ENCODE measurements around the gene TUBA8.
"Not testable (repeated sequence)": the region's sequence is repeated elsewhere in the genome, so short reads cannot be mapped to it uniquely, and the experiment has no call there.

Gene TUBA8

DNA sequence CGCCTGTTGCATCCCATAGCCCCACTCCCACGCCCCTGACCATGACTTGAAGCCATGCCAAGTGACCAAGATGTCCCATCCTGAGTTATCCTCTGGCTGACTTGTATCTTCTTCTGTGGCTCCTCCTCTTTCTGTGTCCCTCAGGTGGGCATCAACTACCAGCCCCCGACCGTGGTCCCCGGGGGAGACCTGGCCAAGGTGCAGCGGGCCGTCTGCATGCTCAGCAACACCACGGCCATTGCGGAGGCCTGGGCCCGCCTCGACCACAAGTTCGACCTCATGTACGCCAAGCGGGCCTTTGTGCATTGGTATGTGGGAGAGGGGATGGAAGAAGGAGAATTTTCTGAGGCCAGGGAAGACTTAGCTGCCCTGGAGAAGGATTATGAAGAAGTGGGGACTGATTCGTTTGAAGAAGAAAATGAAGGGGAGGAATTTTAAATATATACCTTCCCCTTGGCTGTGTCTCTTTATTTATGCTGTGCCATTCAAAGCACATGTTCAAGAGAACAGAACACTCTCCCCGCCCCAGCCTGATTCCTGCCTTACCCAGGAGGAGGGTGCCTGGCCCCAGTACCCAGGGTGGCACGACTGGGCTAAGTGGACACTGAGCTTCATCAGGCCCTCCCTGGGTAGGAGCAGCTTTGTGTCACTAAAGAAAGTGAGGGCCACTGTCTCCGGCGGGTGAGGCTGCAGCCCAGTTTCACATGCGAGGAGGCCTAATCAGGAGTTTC, 20.3 kb downstream of the TUBA8 start:
- DNase-seq, result no peak

DNA sequence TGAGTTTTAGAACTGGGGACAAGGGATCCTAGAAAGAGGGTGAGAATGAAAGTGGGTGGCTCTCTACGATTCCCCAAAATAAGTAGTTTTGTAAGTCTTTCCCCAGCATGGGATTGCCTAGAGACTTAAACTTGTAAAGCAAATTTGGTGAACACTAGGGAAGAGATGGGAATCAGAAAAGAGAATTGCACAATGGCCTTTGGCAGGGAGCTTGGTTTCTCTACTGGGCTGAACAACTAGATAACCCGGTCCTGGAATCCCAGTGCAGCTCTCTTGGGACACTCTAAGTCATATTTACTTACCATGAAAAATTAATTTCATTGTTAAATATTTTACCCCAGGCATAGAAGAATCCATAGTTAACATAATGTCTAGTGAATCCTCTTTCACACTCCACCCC, 22.8 kb downstream of the TUBA8 start:
- no peak for DNase-seq

DNA sequence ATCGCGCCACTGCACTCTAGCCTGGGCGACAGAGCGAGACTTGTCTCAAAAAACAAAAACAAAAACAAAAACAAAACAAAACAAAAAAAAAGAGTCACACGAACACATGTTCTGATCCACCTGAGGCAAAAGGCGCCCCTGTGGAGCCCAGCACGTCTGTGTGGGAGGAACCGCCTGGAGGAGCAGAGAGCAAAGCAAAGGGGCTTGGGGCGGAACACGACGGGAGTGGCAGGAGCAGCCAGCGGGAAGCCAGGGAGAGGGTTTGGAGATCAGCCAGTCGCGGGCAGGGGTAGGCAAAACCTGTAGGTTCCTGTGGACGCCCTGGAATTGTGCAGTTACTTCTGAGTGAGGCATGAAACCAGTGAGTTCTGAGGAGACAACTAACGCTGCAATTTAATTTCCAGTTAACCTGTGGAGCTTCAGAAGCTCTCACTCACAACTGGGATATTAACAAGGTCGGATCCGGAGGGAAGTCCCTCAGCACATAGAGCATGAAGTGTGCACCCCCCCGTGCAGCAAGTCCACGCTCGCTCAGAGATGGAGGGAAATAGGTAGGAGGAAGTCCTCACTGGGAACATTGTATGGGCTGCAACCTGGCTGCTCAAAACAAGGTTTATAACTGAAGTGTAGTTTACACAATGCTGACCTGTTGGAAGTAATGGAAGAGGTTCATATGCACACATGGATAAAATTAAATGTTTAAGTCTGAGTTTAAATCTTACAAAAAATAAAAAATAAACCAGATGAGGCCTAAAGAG, 26.1 kb downstream of the TUBA8 start:
- no peak for DNase-seq

DNA sequence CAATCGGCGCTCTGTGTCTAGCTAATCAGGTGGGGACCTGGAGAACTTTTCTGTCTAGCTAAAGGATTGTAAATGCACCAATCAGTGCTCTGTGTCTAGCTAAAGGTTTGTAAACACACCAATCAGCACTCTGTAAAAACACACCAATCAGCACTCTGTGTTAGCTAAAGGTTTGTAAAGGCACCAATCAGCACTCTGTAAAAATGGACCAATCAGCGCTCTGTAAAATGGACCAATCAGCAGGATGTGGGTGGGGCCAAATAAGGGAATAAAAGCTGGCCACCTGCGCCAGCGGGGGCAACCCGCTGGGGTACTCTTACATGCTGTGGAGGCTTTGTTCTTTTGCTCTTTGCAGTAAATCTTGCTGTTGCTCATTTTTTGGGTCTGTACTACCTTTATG, 30.4 kb downstream of the TUBA8 start:
- DNase-seq, result not testable (repeated sequence)

DNA sequence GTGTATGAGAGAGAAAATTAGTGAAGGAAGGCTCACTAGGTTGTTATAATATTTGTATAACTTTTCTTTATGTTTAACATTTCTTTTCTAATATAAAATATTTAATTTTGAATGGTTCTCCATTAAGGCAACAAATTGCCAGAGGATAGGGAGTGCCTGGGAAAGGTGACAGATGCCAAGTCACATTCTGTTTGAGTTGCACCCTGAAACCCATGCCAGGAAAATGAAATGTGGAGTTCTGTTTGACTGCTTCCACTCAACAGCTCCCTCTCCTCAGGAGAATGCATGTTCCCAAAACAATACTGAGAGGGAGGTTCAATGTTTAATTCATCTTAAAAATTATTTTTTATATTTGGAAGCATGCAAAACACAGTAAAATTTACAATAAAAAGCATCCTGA, 33.5 kb downstream of the TUBA8 start:
- no peak for DNase-seq

DNA sequence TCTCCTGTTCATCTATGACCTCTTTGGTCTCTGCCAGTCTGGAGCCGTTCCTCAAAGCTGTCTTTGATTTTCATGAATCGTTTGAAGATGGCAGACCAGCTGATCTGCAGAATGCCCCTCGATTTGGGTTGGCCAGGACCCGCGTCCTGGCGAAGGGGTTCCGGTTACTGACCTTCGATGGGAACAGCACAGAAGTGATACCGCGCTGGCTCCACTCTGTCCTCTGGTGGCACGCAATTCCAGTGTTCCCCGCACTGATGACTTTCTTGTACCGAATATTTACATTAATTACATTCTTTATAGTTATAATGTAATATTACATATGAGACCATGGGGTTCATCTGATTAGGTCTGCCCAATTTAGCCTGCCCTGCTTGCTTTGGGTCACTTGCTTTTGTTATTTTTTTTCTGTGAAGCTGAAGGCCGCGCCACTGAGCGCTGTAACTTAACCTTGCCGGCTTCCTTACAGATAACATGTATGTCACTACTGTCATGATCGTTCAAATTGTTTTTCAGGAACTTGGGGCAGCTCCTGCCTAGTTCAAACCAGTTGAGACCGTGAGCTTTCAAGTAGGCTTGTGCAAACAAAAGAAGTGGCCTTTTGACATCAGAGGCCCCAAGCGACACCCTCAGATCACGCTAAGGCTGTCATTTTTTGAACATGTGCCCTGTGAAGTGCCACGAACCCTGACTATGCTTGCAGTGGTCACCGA, 35.2 kb downstream of the TUBA8 start:
- no peak for DNase-seq

DNA sequence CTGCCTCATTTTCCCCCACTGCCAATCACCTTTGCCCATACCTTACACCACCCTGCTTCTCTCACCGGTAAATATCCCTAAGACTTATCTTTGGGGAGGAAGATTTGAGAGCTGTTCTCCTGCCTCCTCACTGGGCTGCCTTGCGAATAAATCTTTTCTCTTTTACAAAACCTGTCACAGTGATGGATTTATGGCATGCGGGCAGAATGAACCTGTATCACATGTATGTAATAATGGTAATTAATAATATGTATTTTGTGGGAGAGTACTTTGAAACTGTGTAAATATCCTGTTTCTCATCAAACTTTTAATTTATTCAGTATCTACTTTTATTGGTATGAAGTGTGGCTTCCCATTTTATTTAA, 35.8 kb downstream of the TUBA8 start:
- DNase-seq, result no peak

DNA sequence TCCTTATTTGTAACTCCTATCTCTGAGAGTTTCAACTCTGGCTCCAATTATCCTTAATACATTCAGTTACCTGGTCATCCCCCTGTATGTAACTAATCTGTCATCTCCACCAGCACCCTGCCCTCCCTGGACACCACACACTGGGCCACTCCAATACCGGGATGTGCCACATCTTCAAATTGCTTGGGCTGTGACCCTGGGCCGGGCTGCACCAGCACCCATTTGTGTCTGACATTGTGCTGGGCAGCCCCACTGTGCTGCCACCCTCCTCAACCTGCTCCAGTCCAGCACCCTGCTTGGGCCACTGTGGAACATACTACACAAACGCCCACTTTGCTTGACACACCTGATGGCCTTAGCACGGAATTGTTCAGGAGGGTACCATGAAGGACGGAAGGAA, 37.2 kb downstream of the TUBA8 start:
- DNase-seq, result no peak

DNA sequence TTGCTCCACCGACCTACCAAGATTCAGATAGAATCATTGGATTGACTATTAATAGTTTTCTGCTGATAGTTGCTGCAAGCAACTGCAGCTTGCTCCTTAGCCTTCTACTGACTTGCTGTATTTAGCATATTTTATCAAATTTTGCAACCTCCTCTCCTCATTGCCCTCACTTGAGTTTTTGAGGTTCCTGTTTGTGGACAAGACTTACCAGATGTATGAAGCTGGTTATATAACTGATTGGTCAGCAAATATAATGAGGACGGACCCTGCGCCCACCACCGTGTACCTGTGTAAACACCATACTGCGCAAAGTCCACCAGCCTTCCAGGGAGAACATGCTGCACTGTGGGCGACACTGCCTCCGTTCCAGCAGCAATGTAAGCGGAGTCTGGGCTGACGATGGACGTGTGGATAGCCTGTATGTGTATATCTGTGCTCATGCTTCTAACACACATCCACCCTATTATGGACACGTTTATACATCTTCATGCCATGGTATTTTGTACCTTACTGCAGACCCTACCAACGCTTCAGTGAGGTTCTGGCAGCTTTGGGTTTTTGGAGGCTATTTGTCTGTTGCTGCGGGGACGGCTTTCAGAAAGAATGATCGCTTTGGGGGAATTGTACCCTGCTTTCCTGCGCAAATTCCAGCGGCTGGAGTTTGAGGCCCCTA, 37.8 kb downstream of the TUBA8 start:
- DNase-seq, result no peak

DNA sequence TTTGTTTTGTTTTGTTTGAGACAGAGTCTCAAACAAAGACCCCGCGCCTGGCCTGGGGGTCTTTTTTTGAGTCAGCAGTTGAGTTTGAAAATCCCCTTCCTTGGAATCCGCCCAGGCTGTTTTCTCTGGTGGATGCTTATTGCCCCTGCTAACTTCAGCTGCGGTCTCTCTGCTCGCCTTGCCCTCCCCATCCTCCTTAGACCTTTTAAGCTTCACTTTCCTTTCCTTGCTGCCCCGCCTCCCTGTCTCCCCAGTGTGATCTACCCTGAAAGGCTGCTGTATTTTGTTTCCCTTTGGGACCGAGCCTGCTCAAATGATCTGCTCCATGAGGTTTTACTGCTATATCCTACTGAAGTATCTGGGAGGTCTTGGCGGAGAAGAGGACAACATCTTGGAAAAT, 41.9 kb downstream of the TUBA8 start:
- DNase-seq, result peak; percentile 22 to 42

DNA sequence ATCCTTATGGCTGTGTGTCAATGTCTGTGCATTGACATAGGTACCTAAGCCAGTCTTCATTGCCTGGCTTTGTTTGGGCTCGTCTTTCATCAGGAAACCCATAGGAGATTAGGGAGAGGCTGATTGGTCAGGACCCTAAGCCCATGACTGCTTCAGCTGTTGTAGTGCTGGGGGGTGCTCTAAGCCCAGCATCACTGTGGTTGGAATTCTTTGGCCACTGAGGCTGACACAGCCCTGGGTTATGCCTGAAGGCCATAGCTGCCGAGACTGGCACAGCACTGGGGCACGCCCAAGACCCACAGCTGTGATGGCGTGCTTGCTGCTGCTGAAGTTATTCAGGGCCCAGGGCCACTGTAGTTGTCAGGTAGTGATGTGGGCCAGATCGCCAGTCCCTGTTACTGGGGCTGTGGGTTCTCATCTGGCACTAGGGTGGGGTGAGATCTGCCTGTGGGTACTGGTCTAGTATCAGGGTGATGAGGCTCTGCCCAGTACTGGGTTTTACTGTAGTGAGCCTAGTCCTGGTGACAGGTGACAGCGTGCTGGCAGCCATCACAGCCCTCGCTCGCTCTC, 44.3 kb downstream of the TUBA8 start:
- DNase-seq, result no peak

DNA sequence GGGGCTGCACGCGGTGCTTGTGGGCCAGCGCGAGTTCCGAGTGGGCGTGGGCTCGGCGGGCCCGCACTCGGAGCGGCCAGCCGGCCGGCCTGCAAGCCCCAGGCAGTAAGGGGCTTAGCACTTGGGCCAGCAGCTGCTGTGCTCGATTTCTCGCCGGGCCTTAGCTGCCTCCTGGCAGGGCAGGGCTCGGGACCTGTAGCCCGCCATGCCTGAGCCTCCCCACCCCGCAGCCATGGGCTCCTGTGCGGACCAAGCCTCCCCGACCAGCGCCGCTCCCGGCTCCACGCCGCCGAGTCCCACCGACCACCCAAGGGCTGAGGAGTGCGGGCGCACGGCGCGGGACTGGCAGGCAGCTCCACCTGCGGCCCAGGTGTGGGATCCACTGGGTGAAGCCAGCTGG, 44.9 kb downstream of the TUBA8 start:
- not testable (repeated sequence) for DNase-seq

DNA sequence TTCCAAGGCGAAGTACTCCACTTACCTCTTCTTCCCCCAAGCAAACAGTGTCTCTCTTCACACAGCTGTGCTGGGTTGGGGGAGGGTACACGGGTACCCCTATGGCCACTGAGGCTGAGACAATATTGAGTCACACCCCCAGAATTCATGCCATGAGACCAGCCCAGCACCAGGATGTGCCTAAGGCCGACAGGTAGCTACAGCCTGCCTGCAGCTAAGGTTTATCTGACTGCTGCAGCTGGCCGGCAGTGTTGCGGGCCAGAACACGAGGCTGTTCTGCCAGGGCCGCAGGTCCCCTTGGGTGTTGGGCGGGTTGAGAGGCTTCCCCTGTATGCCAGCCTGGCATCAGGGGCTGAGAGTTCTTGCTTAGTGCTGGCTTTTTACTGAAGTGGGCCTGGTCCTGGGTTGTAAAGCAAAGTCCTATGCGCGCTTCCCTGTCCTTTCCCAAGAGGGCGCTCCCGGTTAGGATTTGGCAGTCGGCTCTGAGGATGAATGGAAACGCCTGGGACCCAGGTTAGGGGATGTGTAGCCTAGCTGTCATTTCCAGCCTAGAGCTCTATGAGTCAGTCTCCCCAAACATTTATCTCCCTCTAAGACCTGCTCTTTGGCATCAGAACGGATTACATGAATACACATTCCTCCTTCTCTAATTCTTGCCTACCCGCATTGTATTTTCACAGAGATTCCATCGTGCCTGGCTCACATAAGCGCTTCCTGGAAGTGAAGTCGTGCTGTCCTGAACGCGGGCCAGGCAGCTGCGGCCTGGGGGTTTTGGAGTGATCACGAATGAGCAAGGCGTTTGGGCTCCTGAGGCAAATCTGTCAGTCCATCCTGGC, 46.5 kb downstream of the TUBA8 start:
- peak; percentile 63 for DNase-seq

DNA sequence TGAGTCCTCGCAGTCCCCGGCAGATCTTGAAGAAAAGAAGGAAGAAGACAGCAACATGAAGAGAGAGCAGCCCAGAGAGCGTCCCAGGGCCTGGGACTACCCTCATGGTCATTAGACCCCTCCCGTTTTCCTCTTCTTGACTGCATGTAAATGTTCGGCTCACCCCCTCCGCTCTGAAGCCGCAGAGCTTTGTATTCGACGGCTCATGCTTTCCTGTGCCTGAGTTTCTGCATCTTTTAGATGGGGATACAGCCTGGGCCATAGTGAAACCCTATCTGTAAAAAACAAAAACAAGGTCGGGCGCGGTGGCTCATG, 47.1 kb downstream of the TUBA8 start:
- no peak for DNase-seq

DNA sequence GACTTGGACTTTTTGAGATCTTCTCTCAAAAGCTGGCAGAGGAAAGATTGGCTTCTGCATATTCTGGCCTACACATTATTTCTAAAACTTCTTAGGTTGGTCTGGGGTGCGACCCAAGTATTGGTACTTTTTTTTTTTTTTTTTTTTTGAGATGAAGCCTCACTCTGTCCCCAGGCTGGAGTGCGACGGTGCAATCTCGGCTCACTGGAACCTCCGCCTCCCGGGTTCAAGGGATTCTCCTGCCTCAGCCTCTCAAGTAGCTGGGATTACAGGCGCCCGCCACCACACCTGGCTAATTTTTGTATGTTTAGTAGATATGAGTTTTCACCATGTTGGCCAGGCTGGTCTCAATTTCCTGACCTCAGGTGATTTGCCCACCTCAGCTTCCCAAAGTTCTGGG, 50.0 kb downstream of the TUBA8 start:
- not testable (repeated sequence) for DNase-seq

DNA sequence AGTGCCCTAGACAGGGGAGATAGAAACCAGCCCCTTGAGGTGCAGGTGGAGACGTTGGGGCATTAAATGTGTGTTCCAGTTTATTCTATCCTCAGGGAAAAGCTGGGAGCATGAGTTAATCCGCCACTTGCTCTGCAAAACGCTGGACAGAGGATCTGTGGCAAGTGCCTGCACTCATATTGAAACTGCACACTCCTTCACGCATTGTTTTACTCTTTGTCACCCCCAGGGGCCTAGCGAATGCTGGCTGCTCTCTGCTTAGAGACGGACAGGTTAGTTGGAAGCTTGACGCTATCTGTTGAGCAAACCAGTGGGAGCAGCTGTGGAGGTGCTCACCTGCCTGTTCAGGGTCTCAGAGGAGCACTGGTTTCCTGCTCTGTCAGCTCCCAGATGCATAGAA, 53.2 kb downstream of the TUBA8 start:
- DNase-seq, result not testable (repeated sequence)

DNA sequence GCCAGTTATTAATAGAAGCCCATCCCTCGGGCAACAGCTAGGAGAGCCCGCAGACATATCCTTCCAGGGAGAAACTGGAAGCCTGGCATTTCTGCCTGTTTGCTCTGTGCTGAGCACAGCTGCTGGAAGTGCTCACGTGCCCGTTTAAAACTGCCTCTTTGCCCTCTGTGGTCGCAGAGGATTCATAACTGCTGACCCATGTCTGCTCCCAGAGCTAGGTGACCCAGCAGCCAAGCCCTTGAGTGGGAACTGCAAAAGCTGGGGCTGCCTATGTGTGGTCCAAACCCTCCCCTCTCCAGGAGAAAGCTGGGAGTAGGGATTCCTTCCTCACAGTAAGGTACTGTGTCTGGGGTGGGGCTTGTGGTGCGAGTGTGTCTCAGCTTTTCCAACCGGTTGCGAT, 54.0 kb downstream of the TUBA8 start:
- DNase-seq, result not testable (repeated sequence)

DNA sequence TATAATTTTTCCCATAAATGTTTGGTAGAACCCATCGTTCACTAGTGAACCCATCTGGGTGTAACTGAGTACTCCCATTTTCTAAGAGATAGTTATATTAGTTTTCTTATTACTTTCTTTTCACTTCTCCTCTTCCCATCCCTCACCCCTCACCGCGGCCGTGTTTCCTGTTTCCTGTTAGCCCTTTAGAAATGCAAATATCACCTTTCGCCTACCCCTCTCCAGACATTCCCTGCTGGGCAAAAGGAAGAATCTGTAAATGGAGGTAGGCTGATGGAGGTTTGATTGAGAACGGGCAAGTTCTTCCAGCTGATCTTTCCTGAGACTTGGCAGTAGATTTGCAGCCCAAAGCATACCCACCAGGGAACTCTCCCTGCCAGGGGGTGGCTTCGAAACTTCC, 54.7 kb downstream of the TUBA8 start:
- not testable (repeated sequence) for DNase-seq

DNA sequence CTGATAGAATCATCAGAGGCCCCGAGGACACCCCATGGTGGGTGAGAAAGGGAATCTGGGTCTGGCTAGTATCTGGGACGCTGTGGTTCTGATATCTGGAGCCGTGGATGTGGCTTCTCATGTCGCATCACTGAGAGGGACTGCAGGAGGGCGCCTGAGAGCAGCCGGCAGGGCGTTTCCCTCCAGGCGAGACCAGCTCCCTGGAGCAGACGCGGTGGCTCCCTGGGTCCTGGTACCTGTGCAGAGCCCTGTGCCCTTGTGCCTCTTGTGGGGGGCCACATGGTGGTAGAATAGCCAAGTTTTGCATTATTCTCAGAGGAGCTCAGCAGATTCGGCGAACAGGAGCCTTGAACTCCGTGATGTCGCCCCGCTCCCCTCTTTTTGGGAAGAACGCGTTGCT, 59.7 kb downstream of the TUBA8 start:
- not testable (repeated sequence) for DNase-seq

DNA sequence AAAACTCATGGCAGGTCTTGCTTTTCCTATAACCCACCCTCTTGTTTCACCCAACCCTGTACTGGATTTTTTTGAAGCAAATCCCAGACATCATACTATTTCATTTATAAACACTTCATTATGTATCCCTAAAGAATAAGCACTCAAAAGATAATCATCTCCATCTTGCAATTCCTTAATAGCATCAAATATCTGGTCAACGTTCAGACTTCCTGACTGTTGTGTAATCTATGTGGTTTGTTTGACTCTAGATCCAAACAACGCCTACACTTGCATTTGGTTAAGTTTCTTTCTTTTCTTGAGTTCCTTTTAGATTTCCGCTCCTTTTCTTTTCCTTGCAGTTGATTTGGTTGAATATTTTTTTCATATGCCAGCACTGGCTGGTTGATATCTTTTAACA, 61.6 kb downstream of the TUBA8 start:
- DNase-seq, result not testable (repeated sequence)

DNA sequence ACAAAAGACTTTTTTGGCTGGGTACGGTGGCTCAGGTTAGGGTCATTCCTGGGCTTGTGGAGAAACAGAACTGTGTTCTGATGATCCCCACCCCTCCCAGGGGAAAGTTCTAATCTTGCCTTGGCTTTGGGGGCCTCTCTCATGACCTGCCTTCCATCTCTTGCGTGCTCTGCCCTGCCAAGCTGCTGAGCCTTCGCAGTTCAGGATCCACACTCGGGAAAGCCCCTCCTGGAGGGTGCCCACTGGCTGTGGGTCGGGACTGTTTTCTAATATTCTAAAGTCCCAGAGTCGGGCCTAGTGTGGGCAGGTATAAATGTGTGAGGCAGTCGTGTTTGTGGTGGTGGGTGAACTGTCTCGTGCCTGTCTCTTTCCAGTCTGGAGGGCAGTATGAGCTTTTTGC, 62.2 kb downstream of the TUBA8 start:
- not testable (repeated sequence) for DNase-seq

DNA sequence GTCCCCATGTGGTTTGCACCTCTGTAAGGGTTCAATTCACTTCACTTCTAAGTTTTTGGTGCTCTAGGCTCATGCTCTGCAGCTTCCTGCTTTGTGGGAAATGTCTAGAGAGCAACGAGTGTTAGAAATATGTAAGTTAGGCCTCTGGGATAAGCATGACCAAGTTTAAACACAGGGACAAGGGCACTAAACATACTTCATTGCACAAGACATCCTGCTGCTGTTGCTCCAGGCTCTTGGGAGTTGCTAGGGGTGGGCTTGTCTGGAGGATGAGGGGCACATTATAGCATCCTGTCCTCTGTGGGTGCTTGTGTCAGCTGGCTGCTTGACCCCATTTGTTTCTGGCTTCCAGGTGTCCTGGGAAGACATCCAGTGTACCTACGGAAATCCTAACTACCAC, 62.8 kb downstream of the TUBA8 start:
- DNase-seq, result not testable (repeated sequence)
